ENCODE results near the gene ZSWIM9. TPM values are rescaled to one million over a fixed set of nuclear protein-coding genes. Genes with fewer than 3 reads are reported as not detected.

ZSWIM9 gene
- total RNA-seq, 1 donor from 2014 or later, result 11.8 TPM

DNA sequence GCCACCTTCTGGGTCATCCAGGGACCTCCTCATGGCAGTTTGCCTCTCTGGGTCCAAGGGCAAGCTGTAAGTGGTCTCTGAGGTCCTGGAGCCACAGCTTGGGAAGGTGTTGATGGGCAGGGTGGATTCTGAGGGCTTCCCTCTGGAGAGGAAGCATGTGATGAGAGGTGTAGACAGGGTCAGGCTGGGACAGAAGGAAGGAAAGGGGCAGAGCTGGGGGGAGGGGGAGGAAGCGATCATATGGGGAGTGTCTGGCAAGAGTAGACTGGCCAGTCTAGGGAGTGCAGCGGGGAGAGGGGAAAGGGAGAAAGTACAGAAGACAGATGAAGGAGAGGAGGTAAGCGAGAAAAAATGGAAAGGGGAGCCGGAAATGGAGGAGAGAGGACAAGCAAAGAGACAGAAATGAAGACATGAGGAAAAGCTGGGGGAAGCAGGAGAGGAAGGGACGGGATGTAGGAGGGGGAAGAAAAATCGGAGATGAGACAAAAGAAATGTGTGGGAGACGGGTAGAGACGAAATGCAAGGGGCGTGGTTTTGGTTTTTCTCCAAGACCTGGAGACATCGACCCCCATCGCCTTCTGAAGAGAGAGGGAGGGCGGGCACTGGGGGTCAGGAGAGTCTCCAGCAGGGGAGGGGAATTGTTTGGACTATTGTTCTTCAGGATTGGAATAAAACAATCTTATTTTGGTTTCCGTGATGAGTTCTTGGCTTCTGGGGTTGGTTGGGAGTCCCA, 26.6 kb downstream of the ZSWIM9 start:
- no peak overlapping the region for H3K4me3 Mint-ChIP-seq (ENCODE audit: low read depth)
- H3K4me1 Mint-ChIP-seq (ENCODE audit: low read depth), result no peaks in the 10 kb centered on the region
- H3K27me3 Mint-ChIP-seq, result no peaks in the 10 kb centered on the region
- no peak overlapping the region for H3K27ac Mint-ChIP-seq
- DNase-seq (ENCODE audit: low spot score, unreplicated experiment), result no peak
- TF ChIP-seq, protein P1, sequence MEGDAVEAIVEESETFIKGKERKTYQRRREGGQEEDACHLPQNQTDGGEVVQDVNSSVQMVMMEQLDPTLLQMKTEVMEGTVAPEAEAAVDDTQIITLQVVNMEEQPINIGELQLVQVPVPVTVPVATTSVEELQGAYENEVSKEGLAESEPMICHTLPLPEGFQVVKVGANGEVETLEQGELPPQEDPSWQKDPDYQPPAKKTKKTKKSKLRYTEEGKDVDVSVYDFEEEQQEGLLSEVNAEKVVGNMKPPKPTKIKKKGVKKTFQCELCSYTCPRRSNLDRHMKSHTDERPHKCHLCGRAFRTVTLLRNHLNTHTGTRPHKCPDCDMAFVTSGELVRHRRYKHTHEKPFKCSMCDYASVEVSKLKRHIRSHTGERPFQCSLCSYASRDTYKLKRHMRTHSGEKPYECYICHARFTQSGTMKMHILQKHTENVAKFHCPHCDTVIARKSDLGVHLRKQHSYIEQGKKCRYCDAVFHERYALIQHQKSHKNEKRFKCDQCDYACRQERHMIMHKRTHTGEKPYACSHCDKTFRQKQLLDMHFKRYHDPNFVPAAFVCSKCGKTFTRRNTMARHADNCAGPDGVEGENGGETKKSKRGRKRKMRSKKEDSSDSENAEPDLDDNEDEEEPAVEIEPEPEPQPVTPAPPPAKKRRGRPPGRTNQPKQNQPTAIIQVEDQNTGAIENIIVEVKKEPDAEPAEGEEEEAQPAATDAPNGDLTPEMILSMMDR (IDR thresholded peaks at IDR 0.05; ENCODE audit: unreplicated experiment), result no peak
- no peaks in the 10 kb centered on the region for H3K9me3 Mint-ChIP-seq (ENCODE audit: low read depth)
- H3K36me3 Mint-ChIP-seq (ENCODE audit: insufficient read depth), result peaks cover 6% of the 10 kb centered on the region

DNA sequence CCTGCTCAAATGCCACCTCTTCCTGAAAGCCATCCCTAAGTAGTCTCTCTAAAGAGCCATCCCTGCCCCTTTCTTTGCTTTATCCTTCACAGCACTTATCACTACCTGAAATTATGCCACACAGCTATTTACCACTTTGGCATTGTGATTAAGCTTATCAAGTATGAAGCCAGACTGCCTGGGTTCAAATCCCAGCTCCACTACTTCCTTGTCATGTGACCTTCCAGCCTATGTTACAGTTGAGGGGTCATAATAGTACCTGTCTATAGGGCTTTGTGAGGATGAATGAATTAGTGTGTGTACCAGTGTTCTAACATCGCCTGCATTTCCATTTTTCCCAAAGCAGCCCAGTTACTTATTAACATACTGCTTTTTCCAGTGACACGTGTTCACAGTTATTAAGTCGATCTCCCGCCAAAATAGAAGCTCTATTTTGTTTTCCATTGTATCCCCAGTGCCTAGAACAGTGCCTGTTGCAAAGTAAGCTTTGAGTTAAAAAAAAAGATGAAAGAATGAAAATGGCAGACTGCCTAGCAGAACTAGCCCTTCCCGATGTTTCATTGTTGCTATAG, 32.8 kb downstream of the ZSWIM9 start:
- H3K36me3 Mint-ChIP-seq (ENCODE audit: insufficient read depth), result peaks cover 3% of the 10 kb centered on the region
- no peaks in the 10 kb centered on the region for H3K4me1 Mint-ChIP-seq (ENCODE audit: low read depth)
- no peaks in the 10 kb centered on the region for H3K27me3 Mint-ChIP-seq
- H3K27ac Mint-ChIP-seq, result no peak overlapping the region
- TF ChIP-seq, protein P1 (IDR thresholded peaks at IDR 0.05; ENCODE audit: unreplicated experiment), result no peak
- no peaks in the 10 kb centered on the region for H3K9me3 Mint-ChIP-seq (ENCODE audit: low read depth)
- H3K4me3 Mint-ChIP-seq (ENCODE audit: low read depth), result no peak overlapping the region
- no peak for DNase-seq (ENCODE audit: low spot score, unreplicated experiment)

DNA sequence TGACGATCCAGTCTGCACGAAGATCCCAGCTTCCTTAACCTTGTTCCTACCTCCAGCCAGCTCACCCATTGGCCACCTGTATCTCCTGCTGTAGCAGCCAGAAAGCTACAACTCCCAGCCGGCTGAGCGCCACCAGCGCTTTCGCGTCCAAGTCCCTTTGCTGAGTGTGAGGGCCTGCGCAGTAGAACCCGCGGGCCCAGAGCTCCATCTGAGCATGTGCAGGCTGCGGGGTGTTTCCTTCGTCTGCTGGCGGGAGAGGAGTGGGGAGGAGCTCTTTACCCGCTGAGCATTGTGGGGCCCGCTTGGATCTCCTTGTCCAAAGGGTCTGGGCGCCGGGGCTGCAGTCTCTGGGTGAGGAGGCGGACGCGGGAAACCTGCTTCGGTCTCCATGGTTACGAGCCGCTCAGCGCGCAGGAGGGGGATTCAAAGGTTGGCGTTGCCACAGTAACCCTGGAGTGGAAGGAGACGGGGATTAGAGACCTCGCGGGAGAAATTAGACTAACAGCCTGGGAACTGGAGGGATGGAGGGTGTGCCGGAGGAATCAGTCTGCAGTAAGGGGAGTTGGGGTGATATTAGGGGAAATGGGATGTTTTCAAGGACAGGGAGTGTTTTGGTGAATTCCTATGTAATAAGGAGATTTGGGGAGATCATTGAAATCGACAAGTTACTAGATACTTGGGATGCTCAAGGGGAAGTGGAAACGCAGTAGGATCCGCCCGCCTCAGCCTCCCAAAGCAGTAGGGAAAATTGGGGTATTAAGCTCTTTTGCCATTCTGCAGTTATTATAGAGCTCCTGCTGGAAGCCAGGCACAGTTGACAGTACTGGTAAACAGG, 33.5 kb downstream of the ZSWIM9 start:
- TF ChIP-seq, protein P1 (IDR thresholded peaks at IDR 0.05; ENCODE audit: unreplicated experiment), result no peak
- H3K27ac Mint-ChIP-seq, result no peak overlapping the region
- no peaks in the 10 kb centered on the region for H3K27me3 Mint-ChIP-seq
- DNase-seq (ENCODE audit: low spot score, unreplicated experiment), result peak; percentile 91
- H3K4me3 Mint-ChIP-seq (ENCODE audit: low read depth), result no peak overlapping the region
- H3K9me3 Mint-ChIP-seq (ENCODE audit: low read depth), result no peaks in the 10 kb centered on the region
- H3K36me3 Mint-ChIP-seq (ENCODE audit: insufficient read depth), result peaks cover 3% of the 10 kb centered on the region
- H3K4me1 Mint-ChIP-seq (ENCODE audit: low read depth), result no peaks in the 10 kb centered on the region

DNA sequence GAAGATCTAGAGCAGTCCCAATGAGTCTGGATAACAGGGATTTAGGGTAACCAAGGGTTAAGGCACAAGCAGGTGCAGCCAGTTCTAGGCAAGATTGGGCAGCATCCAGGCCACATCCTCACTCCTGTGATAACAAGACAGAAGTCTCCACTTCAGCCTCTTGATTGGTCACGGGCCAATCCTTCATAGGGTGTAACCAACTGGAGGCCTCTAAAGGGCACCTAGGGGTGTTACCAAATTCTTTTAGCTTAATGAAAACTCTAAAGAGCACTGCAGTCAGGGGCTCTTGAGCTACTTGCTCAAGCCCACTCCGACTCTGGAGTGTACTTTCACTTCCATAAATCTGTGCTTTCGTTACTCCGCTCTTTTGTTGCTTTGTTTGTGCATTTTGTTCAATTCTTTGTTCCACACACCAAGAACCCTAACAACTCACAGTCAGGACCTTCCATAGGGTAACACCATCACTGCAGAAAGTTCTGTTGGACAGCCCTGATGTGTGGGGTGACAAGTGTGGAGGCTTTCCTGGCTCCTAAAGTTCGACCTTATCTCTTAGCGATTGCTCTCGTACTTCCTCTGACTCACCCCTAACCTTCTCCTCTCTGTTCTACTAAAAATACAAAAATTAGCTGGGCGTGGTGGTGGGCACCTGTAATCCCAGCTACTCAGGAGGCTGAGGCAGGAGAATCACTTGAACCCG, 36.1 kb downstream of the ZSWIM9 start:
- TF ChIP-seq, protein P1 (IDR thresholded peaks at IDR 0.05; ENCODE audit: unreplicated experiment), result no peak
- Mint-ChIP-seq H3K4me3 (ENCODE audit: low read depth) (no peak overlapping the region), H3K9me3 (ENCODE audit: low read depth) (no peaks in the 10 kb centered on the region), H3K36me3 (ENCODE audit: insufficient read depth) (peaks cover 4% of the 10 kb centered on the region), H3K4me1 (ENCODE audit: low read depth) (no peaks in the 10 kb centered on the region), H3K27ac (no peak overlapping the region), H3K27me3 (no peaks in the 10 kb centered on the region)
- no peak for DNase-seq (ENCODE audit: low spot score, unreplicated experiment)

DNA sequence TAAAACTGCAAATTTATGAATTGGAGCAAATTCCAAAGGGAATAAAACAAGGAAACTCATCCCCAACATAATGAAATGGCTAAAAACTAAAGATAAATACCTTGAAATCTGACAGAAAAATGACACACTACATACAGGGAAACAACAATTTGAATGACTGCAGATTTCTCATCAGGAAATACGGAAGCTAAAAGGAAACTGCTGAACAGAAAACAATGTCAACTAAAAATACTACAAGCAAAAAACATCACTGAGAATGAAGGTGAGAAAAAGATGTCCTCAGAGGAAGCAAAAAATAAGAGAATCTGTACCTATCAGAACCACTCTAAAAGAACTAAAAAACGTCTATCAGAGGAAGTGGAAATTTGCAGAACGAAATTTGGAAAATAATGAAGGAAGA, 39.5 kb downstream of the ZSWIM9 start:
- H3K4me3 Mint-ChIP-seq (ENCODE audit: low read depth), result no peak overlapping the region
- no peak for DNase-seq (ENCODE audit: low spot score, unreplicated experiment)
- peaks cover 8% of the 10 kb centered on the region for H3K36me3 Mint-ChIP-seq (ENCODE audit: insufficient read depth)
- H3K27ac Mint-ChIP-seq, result no peak overlapping the region
- TF ChIP-seq, protein P1 (IDR thresholded peaks at IDR 0.05; ENCODE audit: unreplicated experiment), result no peak
- no peaks in the 10 kb centered on the region for H3K27me3 Mint-ChIP-seq
- H3K4me1 Mint-ChIP-seq (ENCODE audit: low read depth), result no peaks in the 10 kb centered on the region
- no peaks in the 10 kb centered on the region for H3K9me3 Mint-ChIP-seq (ENCODE audit: low read depth)
